ENCODE data around the gene UGT1A9.

Gene UGT1A9

GRCh38 chr2:233668605-233669260 is 3.0 kb upstream of the UGT1A9 start:
- Mint-ChIP-seq H3K4me3 (no peak overlapping the region), H3K4me1 (no peaks in the 10 kb centered on the region), H3K9me3 (no peaks in the 10 kb centered on the region), H3K27ac (no peak overlapping the region), H3K27me3 (peaks cover 29% of the 10 kb centered on the region), H3K36me3 (no peaks in the 10 kb centered on the region)

GRCh38 chr2:233672886-233673285 is 1.2 kb downstream of the UGT1A9 start:
- Mint-ChIP-seq H3K4me1 (no peaks in the 10 kb centered on the region), H3K36me3 (no peaks in the 10 kb centered on the region), H3K27ac (no peak overlapping the region), H3K27me3 (peaks cover 32% of the 10 kb centered on the region), H3K9me3 (no peaks in the 10 kb centered on the region), H3K4me3 (no peak overlapping the region)

- H3K4me1 Mint-ChIP-seq: no peaks in the 10 kb centered on the region
- no peak overlapping the region for H3K4me3 Mint-ChIP-seq
- no peaks in the 10 kb centered on the region for H3K36me3 Mint-ChIP-seq
- H3K9me3 Mint-ChIP-seq: no peaks in the 10 kb centered on the region
- H3K27me3 Mint-ChIP-seq: peaks cover 26% of the 10 kb centered on the region
- H3K27ac Mint-ChIP-seq: no peak overlapping the region
Measured at GRCh38 chr2:233673896-233674295, 2.2 kb downstream of the UGT1A9 start.

- Mint-ChIP-seq H3K4me3 (no peak overlapping the region), H3K27ac (no peak overlapping the region), H3K4me1 (no peaks in the 10 kb centered on the region), H3K9me3 (no peaks in the 10 kb centered on the region), H3K36me3 (no peaks in the 10 kb centered on the region), H3K27me3 (peaks cover 25% of the 10 kb centered on the region)
Measured at GRCh38 chr2:233674314-233674713, 2.6 kb downstream of the UGT1A9 start.

GRCh38 chr2:233674995-233675394 is 3.3 kb downstream of the UGT1A9 start:
- H3K4me3 Mint-ChIP-seq: no peak overlapping the region
- H3K4me1 Mint-ChIP-seq: no peaks in the 10 kb centered on the region
- H3K27me3 Mint-ChIP-seq: peaks cover 26% of the 10 kb centered on the region
- no peaks in the 10 kb centered on the region for H3K36me3 Mint-ChIP-seq
- no peak overlapping the region for H3K27ac Mint-ChIP-seq
- H3K9me3 Mint-ChIP-seq: no peaks in the 10 kb centered on the region

GRCh38 chr2:233676046-233676445 is 4.3 kb downstream of the UGT1A9 start:
- H3K4me1 Mint-ChIP-seq: no peaks in the 10 kb centered on the region
- no peaks in the 10 kb centered on the region for H3K36me3 Mint-ChIP-seq
- H3K27ac Mint-ChIP-seq: no peak overlapping the region
- peaks cover 21% of the 10 kb centered on the region for H3K27me3 Mint-ChIP-seq
- no peaks in the 10 kb centered on the region for H3K9me3 Mint-ChIP-seq
- H3K4me3 Mint-ChIP-seq: no peak overlapping the region

- Mint-ChIP-seq H3K9me3 (no peaks in the 10 kb centered on the region), H3K27ac (no peak overlapping the region), H3K4me1 (no peaks in the 10 kb centered on the region), H3K27me3 (peaks cover 14% of the 10 kb centered on the region), H3K4me3 (no peak overlapping the region), H3K36me3 (no peaks in the 10 kb centered on the region)
Measured at GRCh38 chr2:233679196-233679595, 7.5 kb downstream of the UGT1A9 start.

GRCh38 chr2:233680361-233681045 is 8.8 kb downstream of the UGT1A9 start:
- H3K27me3 Mint-ChIP-seq: peaks cover 13% of the 10 kb centered on the region
- H3K4me3 Mint-ChIP-seq: no peak overlapping the region
- no peaks in the 10 kb centered on the region for H3K4me1 Mint-ChIP-seq
- H3K27ac Mint-ChIP-seq: no peak overlapping the region
- no peaks in the 10 kb centered on the region for H3K9me3 Mint-ChIP-seq
- no peaks in the 10 kb centered on the region for H3K36me3 Mint-ChIP-seq

GRCh38 chr2:233681521-233682099 is 9.9 kb downstream of the UGT1A9 start, which contains the start of gene UGT1A7:
TSS of gene UGT1A7 (plus strand) at chr2:233681901. CDS start at chr2:233681938, 37 bp downstream.
- Mint-ChIP-seq H3K27ac (no peak within 1 kb of the TSS), H3K4me1 (no peaks in the 10 kb centered on the region), H3K27me3 (peaks cover 10% of the 10 kb centered on the region), H3K4me3 (no peak within 1 kb of the TSS), H3K9me3 (no peaks in the 10 kb centered on the region), H3K36me3 (no peaks in the 10 kb centered on the region)

GRCh38 chr2:233684640-233685039 is 12.9 kb downstream of the UGT1A9 start:
- H3K36me3 Mint-ChIP-seq: no peaks in the 10 kb centered on the region
- H3K27me3 Mint-ChIP-seq: peaks cover 6% of the 10 kb centered on the region
- no peak overlapping the region for H3K4me3 Mint-ChIP-seq
- no peak overlapping the region for H3K27ac Mint-ChIP-seq
- no peaks in the 10 kb centered on the region for H3K9me3 Mint-ChIP-seq
- no peaks in the 10 kb centered on the region for H3K4me1 Mint-ChIP-seq

- H3K4me3 Mint-ChIP-seq: no peak overlapping the region
- no peak overlapping the region for H3K27ac Mint-ChIP-seq
- no peaks in the 10 kb centered on the region for H3K4me1 Mint-ChIP-seq
- H3K27me3 Mint-ChIP-seq: peaks cover 2% of the 10 kb centered on the region
- no peaks in the 10 kb centered on the region for H3K36me3 Mint-ChIP-seq
- no peaks in the 10 kb centered on the region for H3K9me3 Mint-ChIP-seq
Measured at GRCh38 chr2:233686928-233687327, 15.2 kb downstream of the UGT1A9 start.

GRCh38 chr2:233688341-233688740 is 16.6 kb downstream of the UGT1A9 start:
- no peaks in the 10 kb centered on the region for H3K36me3 Mint-ChIP-seq
- H3K27ac Mint-ChIP-seq: no peak overlapping the region
- H3K4me1 Mint-ChIP-seq: no peaks in the 10 kb centered on the region
- H3K9me3 Mint-ChIP-seq: no peaks in the 10 kb centered on the region
- peaks cover 2% of the 10 kb centered on the region for H3K27me3 Mint-ChIP-seq
- no peak overlapping the region for H3K4me3 Mint-ChIP-seq

GRCh38 chr2:233689031-233689430 is 17.3 kb downstream of the UGT1A9 start:
- Mint-ChIP-seq H3K27me3 (peaks cover 6% of the 10 kb centered on the region), H3K4me3 (no peak overlapping the region), H3K36me3 (no peaks in the 10 kb centered on the region), H3K9me3 (no peaks in the 10 kb centered on the region), H3K27ac (no peak overlapping the region), H3K4me1 (no peaks in the 10 kb centered on the region)

GRCh38 chr2:233689501-233689900 is 17.8 kb downstream of the UGT1A9 start:
- Mint-ChIP-seq H3K36me3 (no peaks in the 10 kb centered on the region), H3K4me3 (no peak overlapping the region), H3K9me3 (no peaks in the 10 kb centered on the region), H3K4me1 (no peaks in the 10 kb centered on the region), H3K27me3 (peaks cover 6% of the 10 kb centered on the region), H3K27ac (no peak overlapping the region)

GRCh38 chr2:233690444-233690843 is 18.7 kb downstream of the UGT1A9 start:
- Mint-ChIP-seq H3K36me3 (no peaks in the 10 kb centered on the region), H3K4me3 (no peak overlapping the region), H3K4me1 (no peaks in the 10 kb centered on the region), H3K9me3 (no peaks in the 10 kb centered on the region), H3K27ac (no peak overlapping the region), H3K27me3 (peaks cover 6% of the 10 kb centered on the region)

Data from activated naive CD4-positive, alpha-beta T cell treated with anti-CD3 and anti-CD28 coated beads, Interleukin-2, amount 50 U/mL, for 24 hours (primary cell).